Activated naive CD8-positive, alpha-beta T cell treated with anti-CD3 and anti-CD28 coated beads for 36 hours (primary cell): ENCODE measurements around the gene AFTPH. TPM values are rescaled to one million over a fixed set of nuclear protein-coding genes. Genes with fewer than 3 reads are reported as not detected.
A peak's percentile ranks its signal among the peaks of the same experiment; 100 is the strongest.

Source experiments
- DNase-seq: peaks from one replicate; pipeline ENCODE4 v3.0.0; 2021
- H3K27ac Mint-ChIP-seq: one replicate; pipeline ENCODE4 v1.8.0; 2022; ENCODE audit warnings: mild to moderate bottlenecking, moderate library complexity, mixed read lengths
- H3K27me3 Mint-ChIP-seq: one replicate; pipeline ENCODE4 v1.8.0; 2022; ENCODE audit warnings: mild to moderate bottlenecking, mixed read lengths
- H3K36me3 Mint-ChIP-seq: one replicate; pipeline ENCODE4 v1.8.0; 2021; ENCODE audit warnings: mild to moderate bottlenecking, mixed read lengths
- H3K4me1 Mint-ChIP-seq: one replicate; pipeline ENCODE4 v1.8.0; 2021; ENCODE audit warnings: mixed read lengths
- H3K4me3 Mint-ChIP-seq: one replicate; pipeline ENCODE4 v1.8.0; 2022; ENCODE audit warnings: mild to moderate bottlenecking, moderate library complexity, mixed read lengths
- H3K9me3 Mint-ChIP-seq: one replicate; pipeline ENCODE4 v1.8.0; 2022; ENCODE audit warnings: mixed read lengths
- total RNA-seq, 2 experiments: library from RNA; stranded (reverse); gene quantifications; one replicate each; pipeline ENCODE4 v1.2.3, GENCODE V29; 2021

AFTPH gene
- total RNA-seq, 2 experiments from 2014 or later, result 36.5 to 36.7 TPM

GRCh38 chr2:64620661-64621060 lies 96.5 kb downstream of the AFTPH start:
- H3K36me3 Mint-ChIP-seq, result no peaks in the 10 kb centered on the region
- H3K27ac Mint-ChIP-seq, result no peak overlapping the region
- no peaks in the 10 kb centered on the region for H3K4me1 Mint-ChIP-seq
- no peak for DNase-seq
- H3K4me3 Mint-ChIP-seq, result no peak overlapping the region
- H3K27me3 Mint-ChIP-seq, result no peaks in the 10 kb centered on the region
- no peaks in the 10 kb centered on the region for H3K9me3 Mint-ChIP-seq

- Mint-ChIP-seq H3K9me3 (no peaks in the 10 kb centered on the region), H3K27ac (no peak overlapping the region), H3K4me3 (no peak overlapping the region)
Observed at GRCh38 chr2:64622443-64623241, 98.5 kb downstream of the AFTPH start.

GRCh38 chr2:64623242-64623850 lies 99.2 kb downstream of the AFTPH start:
- Mint-ChIP-seq H3K4me3 (no peak overlapping the region), H3K27me3 (no peaks in the 10 kb centered on the region), H3K4me1 (no peaks in the 10 kb centered on the region), H3K9me3 (no peaks in the 10 kb centered on the region), H3K36me3 (no peaks in the 10 kb centered on the region), H3K27ac (no peak overlapping the region)
- DNase-seq, result no peak

More at GRCh38 chr2:64622443-64623241, 98.5 kb downstream of the AFTPH start:
- Mint-ChIP-seq H3K36me3 (no peaks in the 10 kb centered on the region), H3K27me3 (no peaks in the 10 kb centered on the region), H3K4me1 (no peaks in the 10 kb centered on the region)
- no peak for DNase-seq

DNA sequence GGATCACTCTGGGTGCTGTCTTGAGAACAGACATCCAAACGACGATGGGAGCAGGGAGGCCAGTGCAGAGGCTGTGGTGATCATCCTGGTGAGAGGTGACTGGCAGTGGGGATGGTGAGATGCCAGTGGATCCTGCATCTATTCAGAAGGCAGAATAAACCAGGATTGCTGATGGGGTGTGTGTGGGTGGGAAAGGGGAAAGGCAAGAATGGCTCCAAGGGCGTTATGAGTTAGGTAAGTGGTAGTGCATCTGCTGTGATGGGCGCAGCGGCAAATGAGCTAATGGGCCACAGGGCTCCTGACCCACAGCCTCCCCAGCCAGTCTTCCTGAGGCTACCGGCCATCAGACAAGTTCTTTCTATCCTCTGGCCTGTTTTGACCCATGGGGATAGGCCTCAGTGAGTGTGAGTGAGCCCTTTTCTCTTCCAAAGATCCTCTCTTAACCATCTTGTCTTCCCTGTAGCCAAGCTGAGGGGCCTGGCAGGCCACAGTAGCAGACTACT lies 100.0 kb downstream of the AFTPH start:
- peaks cover 2% of the 10 kb centered on the region for H3K4me1 Mint-ChIP-seq
- H3K27ac Mint-ChIP-seq, result no peak overlapping the region
- no peaks in the 10 kb centered on the region for H3K9me3 Mint-ChIP-seq
- H3K27me3 Mint-ChIP-seq, result no peaks in the 10 kb centered on the region
- no peak for DNase-seq
- no peak overlapping the region for H3K4me3 Mint-ChIP-seq
- H3K36me3 Mint-ChIP-seq, result no peaks in the 10 kb centered on the region

- no peaks in the 10 kb centered on the region for H3K36me3 Mint-ChIP-seq
- H3K27me3 Mint-ChIP-seq, result no peaks in the 10 kb centered on the region
Observed at GRCh38 chr2:64624862-64625261, 100.7 kb downstream of the AFTPH start.

DNA sequence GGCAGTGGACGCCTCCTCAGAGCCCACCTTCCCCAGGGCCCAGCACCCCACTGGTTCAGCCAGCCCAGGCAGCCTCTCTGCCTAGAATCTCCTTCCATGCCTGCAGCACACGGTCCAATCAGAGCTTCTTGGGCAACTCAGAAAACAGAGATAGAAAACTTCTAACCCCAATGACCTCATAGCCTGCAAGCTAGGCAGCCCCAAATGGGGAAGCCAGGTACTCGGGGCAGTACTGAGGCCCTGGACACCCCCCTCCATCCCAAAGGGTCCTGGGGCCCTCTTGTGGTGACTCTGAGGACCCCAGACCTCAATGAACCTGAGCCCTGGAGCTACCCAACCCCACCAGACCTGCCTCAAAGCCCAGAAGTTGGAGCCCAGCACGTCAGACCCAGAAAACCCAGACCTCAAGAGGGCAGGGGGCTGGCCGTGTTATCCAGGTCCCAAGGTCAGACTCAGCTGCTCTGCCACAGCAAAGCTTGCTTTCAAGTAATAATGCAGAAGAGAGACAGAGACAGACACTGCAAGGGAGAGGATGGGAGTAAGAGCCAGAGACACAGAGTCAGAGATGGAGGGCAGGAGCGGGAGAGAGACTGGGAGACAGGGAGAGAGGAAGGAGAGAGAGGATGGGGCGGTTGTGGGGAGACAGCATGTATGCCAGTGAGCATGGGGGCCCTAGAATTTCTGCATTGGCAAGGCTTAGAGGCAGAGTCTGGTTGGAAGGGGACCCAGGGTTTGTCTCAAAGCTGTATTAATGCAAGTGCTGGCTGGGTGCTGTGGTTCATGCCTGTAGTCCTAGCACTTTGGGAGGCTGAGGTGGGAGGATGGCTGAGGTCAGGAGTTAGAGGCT lies 101.4 kb downstream of the AFTPH start:
- H3K27me3 Mint-ChIP-seq, result no peaks in the 10 kb centered on the region
- H3K9me3 Mint-ChIP-seq, result no peaks in the 10 kb centered on the region
- no peak for DNase-seq
- no peak overlapping the region for H3K4me3 Mint-ChIP-seq
- no peaks in the 10 kb centered on the region for H3K36me3 Mint-ChIP-seq
- H3K27ac Mint-ChIP-seq, result no peak overlapping the region
- H3K4me1 Mint-ChIP-seq, result peaks cover 2% of the 10 kb centered on the region

More at GRCh38 chr2:64624862-64625261, 100.7 kb downstream of the AFTPH start:
- Mint-ChIP-seq H3K4me3 (no peak overlapping the region), H3K9me3 (no peaks in the 10 kb centered on the region), H3K27ac (no peak overlapping the region), H3K4me1 (peaks cover 2% of the 10 kb centered on the region)
- no peak for DNase-seq

GRCh38 chr2:64626146-64626809 lies 102.2 kb downstream of the AFTPH start:
- no peak overlapping the region for H3K27ac Mint-ChIP-seq
- no peak for DNase-seq
- H3K4me3 Mint-ChIP-seq, result no peak overlapping the region
- no peaks in the 10 kb centered on the region for H3K36me3 Mint-ChIP-seq
- no peaks in the 10 kb centered on the region for H3K9me3 Mint-ChIP-seq
- peaks cover 2% of the 10 kb centered on the region for H3K4me1 Mint-ChIP-seq
- no peaks in the 10 kb centered on the region for H3K27me3 Mint-ChIP-seq

- H3K4me1 Mint-ChIP-seq, result peaks cover 2% of the 10 kb centered on the region
- H3K27ac Mint-ChIP-seq, result no peak overlapping the region
- H3K9me3 Mint-ChIP-seq, result no peaks in the 10 kb centered on the region
- H3K36me3 Mint-ChIP-seq, result no peaks in the 10 kb centered on the region
- H3K27me3 Mint-ChIP-seq, result no peaks in the 10 kb centered on the region
- H3K4me3 Mint-ChIP-seq, result no peak overlapping the region
- no peak for DNase-seq
Observed at GRCh38 chr2:64626963-64627760, 103.0 kb downstream of the AFTPH start.

DNA sequence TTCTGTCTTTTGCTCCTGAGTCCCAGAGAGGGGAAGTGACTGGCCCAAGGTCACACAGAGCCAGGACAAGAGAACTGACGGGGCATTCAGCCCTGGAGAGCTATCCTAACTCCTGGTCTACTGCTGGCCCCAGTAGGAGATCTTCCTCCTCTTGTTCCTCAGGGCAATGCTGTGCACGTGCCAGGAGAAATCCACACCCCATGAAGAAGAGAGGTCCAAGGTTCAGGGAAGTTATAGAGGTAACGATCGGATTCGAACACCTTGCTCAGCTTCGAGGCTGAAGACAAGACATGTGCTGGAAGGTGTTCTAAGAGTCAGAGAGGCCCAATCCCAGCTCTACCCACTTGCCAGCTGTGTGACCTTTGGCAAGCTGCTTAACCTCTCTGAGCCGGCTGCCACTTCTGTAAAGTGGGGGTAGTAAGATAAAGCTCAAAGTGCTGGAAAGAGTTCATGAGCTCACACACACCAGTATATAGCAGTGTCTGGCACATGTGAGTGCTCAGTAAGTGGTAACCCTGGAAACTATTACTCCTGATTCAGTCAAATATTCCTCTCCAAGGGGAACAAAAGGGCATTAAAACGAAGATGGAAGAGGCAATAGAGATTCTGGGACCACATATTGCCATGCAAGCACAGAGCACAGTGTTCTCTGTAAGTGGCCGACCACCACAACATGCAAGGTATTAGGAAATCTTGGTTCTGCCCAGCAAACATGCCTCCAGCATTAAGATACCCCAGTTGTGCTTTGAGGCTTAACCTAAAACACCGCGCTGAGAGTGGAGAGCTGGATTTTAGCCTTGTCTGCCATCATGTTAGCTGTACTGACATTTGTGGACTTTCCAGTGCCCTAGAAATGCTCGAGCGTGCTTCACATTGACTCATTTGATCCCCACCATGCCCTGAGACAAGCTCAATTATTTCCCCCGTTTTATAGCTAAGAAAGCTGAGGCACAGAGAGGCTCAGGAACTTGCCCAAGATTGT lies 104.0 kb downstream of the AFTPH start:
- no peak for DNase-seq
- Mint-ChIP-seq H3K36me3 (peaks cover 2% of the 10 kb centered on the region), H3K4me1 (peaks cover 2% of the 10 kb centered on the region)

DNA sequence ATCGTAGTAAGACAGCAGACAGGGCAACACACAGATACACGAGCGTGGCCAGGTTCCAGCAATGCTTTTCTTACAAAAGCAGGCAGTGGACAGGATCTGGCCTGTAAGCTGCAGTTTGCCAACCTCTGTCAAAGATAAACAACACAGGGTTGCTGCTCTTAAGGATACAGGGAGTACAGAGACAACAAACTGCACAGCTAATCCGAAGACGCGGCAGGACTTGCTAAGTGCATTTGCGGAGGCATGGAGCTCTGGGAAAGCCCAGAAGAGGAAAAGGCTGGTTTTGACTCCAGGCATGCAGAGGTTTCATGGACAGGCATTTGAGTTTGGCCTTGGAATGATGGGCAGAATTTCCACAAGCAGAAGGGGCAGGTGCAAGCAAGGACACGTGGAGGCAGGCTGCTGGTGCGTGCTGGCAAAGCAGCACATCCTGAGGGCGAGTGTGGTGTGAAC lies 105.2 kb downstream of the AFTPH start:
- H3K27ac Mint-ChIP-seq, result peak overlapping the region; percentile 6
- H3K4me3 Mint-ChIP-seq, result no peak overlapping the region
- H3K36me3 Mint-ChIP-seq, result peaks cover 4% of the 10 kb centered on the region
- H3K27me3 Mint-ChIP-seq, result no peaks in the 10 kb centered on the region
- no peaks in the 10 kb centered on the region for H3K9me3 Mint-ChIP-seq
- no peak for DNase-seq
- H3K4me1 Mint-ChIP-seq, result peaks cover 2% of the 10 kb centered on the region

More for the DNA sequence above, 104.0 kb downstream of the AFTPH start:
- no peaks in the 10 kb centered on the region for H3K27me3 Mint-ChIP-seq
- no peaks in the 10 kb centered on the region for H3K9me3 Mint-ChIP-seq
- H3K27ac Mint-ChIP-seq, result peak overlapping the region; percentile 55
- no peak overlapping the region for H3K4me3 Mint-ChIP-seq

DNA sequence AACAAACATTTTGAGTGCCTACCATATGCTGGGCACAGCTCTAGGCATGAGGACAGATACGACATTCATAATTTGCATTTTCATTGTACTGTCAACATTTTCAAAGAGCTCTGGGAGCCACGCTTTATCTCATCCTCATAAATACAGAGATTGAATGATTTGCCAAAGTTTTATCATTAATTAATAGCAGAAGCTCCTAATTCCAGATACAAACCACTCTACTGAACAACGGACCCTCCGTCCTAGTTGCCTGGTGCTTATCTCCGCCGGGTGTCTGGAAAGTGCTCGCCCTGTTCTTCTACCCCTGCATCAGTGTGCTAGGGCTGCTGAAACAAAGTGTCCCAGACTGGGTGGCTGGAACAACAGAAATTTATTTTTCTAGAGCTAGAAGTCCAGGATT lies 105.7 kb downstream of the AFTPH start:
- DNase-seq, result no peak
- Mint-ChIP-seq H3K36me3 (peaks cover 7% of the 10 kb centered on the region), H3K27me3 (no peaks in the 10 kb centered on the region), H3K27ac (peak overlapping the region; percentile 6), H3K4me1 (peaks cover 2% of the 10 kb centered on the region), H3K4me3 (no peak overlapping the region), H3K9me3 (no peaks in the 10 kb centered on the region)

DNA sequence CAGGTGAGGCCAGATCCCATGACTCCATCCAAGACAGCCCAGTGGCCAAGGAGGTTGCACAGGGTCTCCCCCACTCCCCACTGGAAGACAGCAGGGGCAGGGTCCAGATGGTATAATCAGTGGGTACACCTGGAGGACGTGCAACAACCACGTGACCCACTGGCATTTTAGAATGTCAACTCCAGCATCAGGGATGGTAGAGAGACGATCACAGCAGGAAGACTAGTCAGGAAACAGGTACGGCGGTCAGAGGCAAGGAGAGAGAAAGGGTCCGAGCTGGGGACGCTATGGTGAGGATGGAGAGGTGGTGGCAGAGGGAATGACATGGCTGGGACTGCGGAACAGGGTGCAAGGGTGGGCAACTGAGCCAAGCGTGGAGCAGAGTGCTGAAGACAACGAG lies 106.6 kb downstream of the AFTPH start:
- Mint-ChIP-seq H3K36me3 (peaks cover 10% of the 10 kb centered on the region), H3K9me3 (no peaks in the 10 kb centered on the region), H3K4me1 (peaks cover 3% of the 10 kb centered on the region), H3K27ac (no peak overlapping the region), H3K27me3 (no peaks in the 10 kb centered on the region), H3K4me3 (no peak overlapping the region)
- DNase-seq, result no peak

DNA sequence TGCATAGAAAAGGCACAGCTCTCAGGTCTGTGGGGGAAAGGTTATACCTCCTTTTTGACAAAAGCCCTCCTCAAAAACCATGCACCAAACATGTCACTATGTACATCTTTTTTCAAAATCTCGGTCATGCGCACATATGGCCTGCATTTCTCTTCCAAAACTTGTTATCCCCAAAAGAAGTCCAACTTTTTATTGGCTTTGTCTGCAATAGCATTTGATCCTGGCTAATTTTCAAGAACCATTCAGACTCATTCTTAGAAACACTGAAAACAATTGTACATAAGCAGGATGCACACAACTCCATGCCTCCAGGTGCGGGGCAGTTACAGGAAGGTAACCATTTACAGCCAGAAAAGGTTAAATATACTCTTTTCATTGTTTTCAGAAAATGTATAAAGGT lies 107.6 kb downstream of the AFTPH start:
- Mint-ChIP-seq H3K9me3 (no peaks in the 10 kb centered on the region), H3K27ac (no peak overlapping the region), H3K27me3 (no peaks in the 10 kb centered on the region), H3K4me1 (peaks cover 13% of the 10 kb centered on the region), H3K36me3 (peaks cover 21% of the 10 kb centered on the region), H3K4me3 (no peak overlapping the region)
- DNase-seq, result no peak
